SK-N-DZ (cell line): Measurements from ENCODE around the gene FAM227B.
"Not testable (repeated sequence)": the region's sequence is repeated elsewhere in the genome, so short reads cannot be mapped to it uniquely, and the experiment has no call there.

ENCODE experiments used
- DNase-seq: peaks from one replicate; pipeline ENCODE4 v3.0.0-alpha.2; 2015; ENCODE audit warnings: low spot score

The FAM227B gene

DNA sequence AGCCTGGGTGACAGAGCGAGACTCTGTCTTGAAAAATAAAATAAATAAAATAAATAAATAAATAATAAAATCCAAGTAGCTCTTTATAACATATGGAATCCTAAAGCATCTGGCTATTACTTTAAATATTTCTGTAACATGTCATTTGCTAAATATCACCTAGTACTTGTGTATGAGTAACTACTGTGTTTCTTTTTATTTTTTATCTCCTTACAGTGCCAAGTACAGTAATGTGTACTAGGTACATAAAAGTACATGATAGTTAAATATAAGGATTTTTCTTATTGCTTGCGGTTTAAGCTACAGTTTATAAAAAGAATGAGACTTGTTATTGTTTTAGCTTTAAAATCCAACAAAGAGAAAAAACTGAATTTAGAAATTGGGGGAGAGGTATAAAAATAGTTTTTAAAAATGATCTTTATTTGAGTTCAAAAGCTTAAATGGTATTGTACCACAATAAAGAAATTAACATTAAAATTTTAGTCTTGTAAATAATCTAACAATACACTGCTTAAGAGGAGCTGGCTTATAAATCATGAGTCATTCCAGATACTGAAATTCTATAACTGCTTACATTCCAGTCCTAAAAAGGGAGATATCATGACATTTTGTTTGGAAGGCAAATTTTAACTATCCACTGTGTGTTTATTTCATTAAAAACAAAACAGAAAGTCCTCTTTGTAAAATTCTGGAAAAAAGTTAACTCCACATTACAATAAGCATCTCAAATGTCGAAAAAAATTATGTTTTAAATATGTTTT, 124.4 kb downstream of the FAM227B start:
- no peak for DNase-seq

GRCh38 chr15:49494842-49495241, 125.8 kb downstream of the FAM227B start:
- no peak for DNase-seq

DNA sequence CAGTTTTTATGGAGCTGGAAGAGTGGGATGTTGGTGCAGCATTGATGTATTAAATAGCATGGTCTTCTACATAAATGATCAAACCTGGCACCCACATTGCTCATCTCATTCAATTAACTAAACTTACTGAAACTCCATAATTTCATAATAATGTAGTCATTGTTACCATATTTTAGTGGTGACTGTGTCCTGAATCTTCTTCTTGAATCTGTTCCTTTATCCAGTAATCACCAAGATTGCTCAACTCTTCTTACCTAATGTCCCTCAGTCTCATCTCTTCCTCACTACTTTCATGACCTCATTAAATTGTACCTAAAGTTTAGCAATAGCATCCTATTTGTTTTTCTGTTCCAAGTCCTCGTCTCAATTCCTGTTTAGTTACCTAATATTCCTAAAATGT, 127.8 kb downstream of the FAM227B start:
- no peak for DNase-seq

GRCh38 chr15:49492151-49492550, 128.5 kb downstream of the FAM227B start:
- DNase-seq, result no peak

GRCh38 chr15:49490966-49491365, 129.7 kb downstream of the FAM227B start:
- no peak for DNase-seq

DNA sequence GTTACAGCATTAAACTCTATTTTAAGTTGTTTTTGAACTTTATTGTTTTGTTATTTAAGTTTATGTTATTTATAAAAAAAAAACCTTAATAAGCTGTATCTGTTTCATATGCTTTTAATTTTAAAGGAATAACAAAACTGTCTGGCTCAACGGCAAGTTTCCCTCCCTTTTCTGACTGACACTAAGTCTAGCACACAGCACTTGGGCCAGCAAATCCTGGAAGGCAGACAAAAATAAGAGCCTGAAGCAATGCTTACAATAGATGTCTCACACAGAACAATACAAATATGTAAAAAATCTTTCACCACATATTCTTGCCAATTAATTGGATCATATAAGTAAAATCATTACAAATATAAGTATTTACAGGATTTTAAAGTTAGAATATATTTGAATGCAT, 135.2 kb downstream of the FAM227B start:
- DNase-seq, result not testable (repeated sequence)

DNA sequence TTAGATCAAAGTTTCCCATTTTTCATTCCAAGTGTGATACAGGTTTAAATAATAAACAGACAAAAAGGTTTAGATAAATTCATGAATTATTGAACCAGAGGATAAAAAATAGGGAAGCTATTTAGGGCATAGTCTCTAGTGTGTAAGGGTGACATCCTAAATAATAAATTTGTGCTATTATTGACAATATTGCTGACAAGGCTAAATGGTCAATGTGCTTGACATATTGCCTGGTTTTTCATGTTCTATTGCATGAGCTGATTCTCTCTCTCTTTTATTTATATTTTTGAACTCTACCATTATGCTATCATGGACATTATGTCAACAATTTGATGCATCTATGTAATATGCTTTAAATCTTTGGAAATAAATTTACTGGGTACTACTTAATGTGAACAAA, 141.6 kb downstream of the FAM227B start:
- not testable (repeated sequence) for DNase-seq

- DNase-seq, result not testable (repeated sequence)
Measured at GRCh38 chr15:49478021-49478420, 142.6 kb downstream of the FAM227B start.

- DNase-seq, result no peak
Measured at GRCh38 chr15:49473031-49473430, 147.6 kb downstream of the FAM227B start.

DNA sequence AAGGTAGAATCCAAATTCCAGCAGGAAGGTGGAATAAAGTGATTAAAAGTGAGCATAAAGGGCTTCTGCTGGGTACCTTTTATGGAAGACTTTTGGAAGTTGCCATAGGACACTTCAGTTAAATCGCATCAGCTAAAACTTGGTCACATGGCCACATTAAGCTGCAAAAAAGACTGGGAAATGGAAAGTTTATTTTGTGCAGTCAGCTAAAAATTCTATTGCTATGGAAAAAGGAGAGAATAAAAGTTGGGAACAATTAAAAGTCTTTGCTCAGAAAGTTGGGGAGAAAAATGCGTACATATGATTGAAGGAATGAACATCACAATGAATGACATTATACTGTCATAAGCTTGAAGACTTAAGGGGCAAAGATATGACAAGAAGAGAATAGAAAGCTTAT, 148.3 kb downstream of the FAM227B start:
- no peak for DNase-seq

GRCh38 chr15:49471733-49472132, 148.9 kb downstream of the FAM227B start:
- DNase-seq, result no peak

- not testable (repeated sequence) for DNase-seq
Measured at GRCh38 chr15:49471248-49471647, 149.4 kb downstream of the FAM227B start.

DNA sequence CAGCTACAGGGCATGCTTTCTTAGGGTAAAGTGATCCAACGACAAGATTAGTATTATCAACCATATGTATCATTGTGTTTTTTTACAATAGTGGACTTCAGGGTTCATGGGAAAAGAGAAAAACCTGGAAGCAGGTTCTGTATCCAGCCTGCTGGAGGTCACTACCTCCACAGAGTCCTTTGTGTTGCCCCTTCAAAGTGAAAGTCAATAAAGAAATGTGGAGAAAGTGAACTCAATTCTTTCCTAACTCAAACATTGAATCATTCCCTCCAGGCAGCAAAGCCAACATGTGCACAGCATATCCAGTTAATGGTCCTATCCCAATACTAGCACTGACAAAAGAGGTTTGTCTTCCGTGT, 152.2 kb downstream of the FAM227B start:
- no peak for DNase-seq

DNA sequence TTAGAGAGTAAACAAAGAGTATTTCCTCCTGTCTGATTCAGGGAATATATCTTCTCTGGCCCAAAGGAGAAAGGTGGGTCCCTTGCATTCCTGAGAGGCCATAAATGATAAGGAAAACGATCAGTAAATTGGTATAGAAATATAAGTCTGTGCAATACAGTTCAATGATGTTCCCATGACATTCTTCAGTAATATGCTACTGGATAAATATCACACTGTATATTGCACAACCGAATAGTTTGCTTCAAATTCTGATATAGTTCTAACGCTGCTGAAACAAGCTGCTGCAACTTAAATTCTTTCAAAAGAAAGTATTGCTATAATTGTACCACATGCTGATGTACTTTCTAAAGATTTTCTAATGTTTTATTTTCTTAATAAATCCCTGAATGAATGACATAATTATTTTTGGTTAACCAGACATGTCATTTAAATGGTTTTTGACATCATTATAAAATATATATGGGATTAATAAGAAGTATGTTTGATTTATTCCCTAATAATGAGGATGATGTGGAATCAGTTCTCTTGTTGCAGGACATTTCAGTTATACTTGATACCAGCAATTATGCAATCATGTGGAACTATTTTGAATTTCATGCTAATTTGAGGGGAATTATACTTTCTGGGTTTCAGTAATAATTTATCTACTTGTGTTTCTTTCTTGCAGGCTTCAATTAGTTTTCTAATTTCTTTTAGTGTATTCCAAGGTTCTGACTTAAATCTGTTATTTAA, 152.7 kb downstream of the FAM227B start:
- no peak for DNase-seq

- DNase-seq, result no peak
Measured at GRCh38 chr15:49466119-49466518, 154.5 kb downstream of the FAM227B start.

DNA sequence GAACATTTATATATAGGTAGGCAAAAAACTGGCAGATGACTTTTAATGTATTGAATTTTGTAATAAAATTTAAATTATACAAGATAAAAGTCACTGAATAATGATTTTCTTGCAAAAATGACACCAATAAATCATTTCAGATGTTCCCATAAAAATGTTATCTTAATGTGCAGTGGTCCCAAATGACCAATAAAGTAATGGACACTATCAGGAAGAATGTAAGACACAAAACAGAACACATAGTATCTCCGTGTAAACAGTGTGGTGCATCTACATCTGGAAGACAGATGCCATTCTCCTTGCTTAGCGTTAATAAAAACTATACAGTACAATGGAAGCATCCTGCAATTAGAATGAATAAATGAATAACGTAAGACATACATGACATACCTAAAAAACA, 156.1 kb downstream of the FAM227B start:
- peak; percentile 18 for DNase-seq

DNA sequence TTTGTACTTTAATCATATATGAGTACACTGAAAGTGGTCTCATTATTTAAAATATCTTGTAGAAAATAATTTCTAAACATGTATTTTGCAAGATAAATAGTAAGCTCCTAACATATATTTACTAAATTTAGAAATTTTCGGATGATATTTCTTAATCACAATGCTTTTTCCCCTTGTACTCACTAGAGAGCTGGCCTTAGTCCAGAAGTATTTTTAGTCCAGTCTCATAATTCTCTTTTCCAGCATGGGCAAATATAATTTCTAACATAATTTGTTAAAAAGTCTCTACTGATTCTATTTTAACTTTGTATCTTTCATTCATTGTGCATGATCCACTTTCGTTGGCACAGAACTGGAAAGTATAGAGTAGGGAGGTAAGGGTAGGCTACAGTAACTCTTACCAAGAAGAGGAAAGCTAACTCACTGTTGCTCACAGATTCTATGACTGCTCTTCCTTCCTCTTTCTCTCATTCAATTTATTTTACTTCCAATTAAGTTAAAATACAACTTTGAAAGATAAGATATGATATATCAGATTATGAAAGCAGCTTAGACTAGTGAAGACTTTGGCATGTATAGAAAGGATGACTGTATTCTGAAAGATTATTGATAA, 158.3 kb downstream of the FAM227B start:
- DNase-seq, result no peak

DNA sequence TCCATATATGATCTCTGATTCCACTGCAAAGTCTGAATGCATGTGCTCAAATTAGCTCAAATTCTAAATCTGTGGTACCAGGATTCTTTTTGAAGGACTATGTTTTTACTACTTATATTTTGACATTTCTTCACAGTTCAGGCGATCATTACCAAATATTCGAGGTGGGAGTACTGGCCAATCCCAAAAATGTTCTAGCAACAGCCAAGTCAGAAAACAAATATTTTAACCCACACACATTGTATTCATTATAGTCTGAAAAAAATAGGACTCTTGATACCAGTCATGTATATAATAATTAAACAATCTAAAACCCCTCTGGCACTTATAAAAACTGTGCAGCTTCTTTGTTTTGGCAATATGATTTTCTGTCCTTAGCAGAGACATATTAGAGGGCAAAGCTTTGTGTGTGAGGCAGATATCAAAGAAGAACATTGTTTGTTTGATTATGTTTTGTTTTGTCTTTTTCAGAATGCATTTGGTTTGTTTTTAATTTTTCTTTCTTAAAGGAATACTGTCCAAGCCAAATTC, 160.1 kb downstream of the FAM227B start:
- no peak for DNase-seq

GRCh38 chr15:49458145-49458544, 162.5 kb downstream of the FAM227B start:
- no peak for DNase-seq

GRCh38 chr15:49456166-49456565, 164.5 kb downstream of the FAM227B start:
- DNase-seq, result no peak

- no peak for DNase-seq
Measured at GRCh38 chr15:49452595-49452994, 168.0 kb downstream of the FAM227B start.

DNA sequence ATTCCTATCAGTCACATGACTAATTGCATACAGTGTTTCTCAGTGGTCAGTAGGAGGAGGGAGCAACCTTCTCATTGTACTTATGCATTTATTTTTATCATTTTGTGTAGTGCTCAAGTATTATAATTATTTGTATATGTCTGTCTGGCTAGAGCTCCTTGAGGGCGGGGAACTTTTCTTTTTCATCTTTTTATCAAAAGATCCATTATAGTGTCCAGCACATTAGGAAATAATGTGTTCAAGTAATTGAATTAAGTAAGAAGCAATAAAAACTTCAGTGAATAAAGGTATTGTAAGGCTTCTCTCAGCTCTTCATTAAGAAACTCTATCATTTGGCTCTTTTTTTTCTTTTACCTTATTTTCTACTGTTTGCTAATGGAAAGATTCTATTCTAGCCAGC, 178.8 kb downstream of the FAM227B start:
- DNase-seq, result no peak

DNA sequence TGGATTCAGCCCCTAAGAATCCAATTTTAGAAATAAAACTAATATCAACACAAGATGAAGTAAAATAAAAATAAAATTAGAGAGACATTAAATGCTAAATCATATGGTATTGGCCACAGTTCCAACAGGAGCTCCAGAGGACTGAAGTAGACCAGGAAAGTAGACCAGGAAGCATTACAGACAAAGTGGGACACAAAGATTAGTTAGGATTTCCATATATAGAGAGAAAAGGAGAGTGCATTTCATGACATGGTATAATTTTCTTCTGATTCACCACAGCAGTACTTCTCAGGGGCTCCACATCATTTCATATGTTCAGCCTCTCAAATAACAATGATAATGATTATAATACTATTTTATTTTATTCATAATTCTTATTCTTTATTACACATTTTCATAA, 179.3 kb downstream of the FAM227B start:
- no peak for DNase-seq
